ENCODE measurements around the gene DACT3. TPM values are rescaled to one million over a fixed set of nuclear protein-coding genes. Genes with fewer than 3 reads are reported as not detected.
A peak's percentile ranks its signal among the peaks of the same experiment; 100 is the strongest.

DACT3 gene
- total and polyA plus RNA-seq, 2 of the 13 experiments (the other 11 are each of a cell fraction or from before 2014, with no cell fraction given): 0.04 TPM; not detected in 1

DNA sequence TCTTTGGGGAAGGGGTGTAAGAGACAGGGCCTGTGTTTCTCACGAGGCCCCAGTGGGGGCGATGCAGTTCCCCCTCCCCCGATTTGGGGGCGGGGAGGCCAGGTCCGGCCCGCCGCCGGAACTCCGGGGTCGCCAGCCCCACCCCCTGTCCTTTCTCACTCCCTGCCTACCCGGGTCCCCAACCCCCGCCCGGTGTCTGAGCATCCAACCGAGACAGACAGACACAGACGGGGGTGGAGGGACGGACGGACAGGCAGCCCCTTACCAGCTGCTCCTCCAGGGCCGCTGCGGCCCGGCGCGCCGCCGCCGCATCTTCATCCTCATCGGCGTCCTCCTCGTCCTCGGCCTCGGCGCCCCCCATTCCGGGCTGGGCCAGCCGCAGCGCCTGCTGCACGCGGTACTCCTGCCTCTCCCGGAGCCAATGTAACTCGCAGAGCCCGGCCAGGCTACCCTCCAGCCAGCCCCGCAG lies 397 bp downstream of the DACT3 start (continued):
- TF ChIP-seq, protein P1, sequence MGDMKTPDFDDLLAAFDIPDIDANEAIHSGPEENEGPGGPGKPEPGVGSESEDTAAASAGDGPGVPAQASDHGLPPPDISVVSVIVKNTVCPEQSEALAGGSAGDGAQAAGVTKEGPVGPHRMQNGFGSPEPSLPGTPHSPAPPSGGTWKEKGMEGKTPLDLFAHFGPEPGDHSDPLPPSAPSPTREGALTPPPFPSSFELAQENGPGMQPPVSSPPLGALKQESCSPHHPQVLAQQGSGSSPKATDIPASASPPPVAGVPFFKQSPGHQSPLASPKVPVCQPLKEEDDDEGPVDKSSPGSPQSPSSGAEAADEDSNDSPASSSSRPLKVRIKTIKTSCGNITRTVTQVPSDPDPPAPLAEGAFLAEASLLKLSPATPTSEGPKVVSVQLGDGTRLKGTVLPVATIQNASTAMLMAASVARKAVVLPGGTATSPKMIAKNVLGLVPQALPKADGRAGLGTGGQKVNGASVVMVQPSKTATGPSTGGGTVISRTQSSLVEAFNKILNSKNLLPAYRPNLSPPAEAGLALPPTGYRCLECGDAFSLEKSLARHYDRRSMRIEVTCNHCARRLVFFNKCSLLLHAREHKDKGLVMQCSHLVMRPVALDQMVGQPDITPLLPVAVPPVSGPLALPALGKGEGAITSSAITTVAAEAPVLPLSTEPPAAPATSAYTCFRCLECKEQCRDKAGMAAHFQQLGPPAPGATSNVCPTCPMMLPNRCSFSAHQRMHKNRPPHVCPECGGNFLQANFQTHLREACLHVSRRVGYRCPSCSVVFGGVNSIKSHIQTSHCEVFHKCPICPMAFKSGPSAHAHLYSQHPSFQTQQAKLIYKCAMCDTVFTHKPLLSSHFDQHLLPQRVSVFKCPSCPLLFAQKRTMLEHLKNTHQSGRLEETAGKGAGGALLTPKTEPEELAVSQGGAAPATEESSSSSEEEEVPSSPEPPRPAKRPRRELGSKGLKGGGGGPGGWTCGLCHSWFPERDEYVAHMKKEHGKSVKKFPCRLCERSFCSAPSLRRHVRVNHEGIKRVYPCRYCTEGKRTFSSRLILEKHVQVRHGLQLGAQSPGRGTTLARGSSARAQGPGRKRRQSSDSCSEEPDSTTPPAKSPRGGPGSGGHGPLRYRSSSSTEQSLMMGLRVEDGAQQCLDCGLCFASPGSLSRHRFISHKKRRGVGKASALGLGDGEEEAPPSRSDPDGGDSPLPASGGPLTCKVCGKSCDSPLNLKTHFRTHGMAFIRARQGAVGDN (CRISPR knock-in tag; IDR thresholded peaks at IDR 0.05): peak; percentile 63
- TF ChIP-seq ZNF530 (CRISPR knock-in tag; IDR thresholded peaks at IDR 0.05; ENCODE audit: low read depth) (no peak), CENPX (CRISPR knock-in tag; IDR thresholded peaks at IDR 0.05) (no peak), RNF2 (conservative IDR thresholded peaks at IDR 0.05; ENCODE audit: low read depth) (0 out of 2 replicates have a peak, but pooled peaks have one; percentile 36), SALL1 (CRISPR knock-in tag; IDR thresholded peaks at IDR 0.05) (peak; percentile 6; the same call in 1 of the 2 replicates)
- TF ChIP-seq, protein P2, sequence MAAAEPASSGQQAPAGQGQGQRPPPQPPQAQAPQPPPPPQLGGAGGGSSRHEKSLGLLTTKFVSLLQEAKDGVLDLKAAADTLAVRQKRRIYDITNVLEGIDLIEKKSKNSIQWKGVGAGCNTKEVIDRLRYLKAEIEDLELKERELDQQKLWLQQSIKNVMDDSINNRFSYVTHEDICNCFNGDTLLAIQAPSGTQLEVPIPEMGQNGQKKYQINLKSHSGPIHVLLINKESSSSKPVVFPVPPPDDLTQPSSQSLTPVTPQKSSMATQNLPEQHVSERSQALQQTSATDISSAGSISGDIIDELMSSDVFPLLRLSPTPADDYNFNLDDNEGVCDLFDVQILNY (CRISPR knock-in tag; conservative IDR thresholded peaks at IDR 0.05): no peak

DNA sequence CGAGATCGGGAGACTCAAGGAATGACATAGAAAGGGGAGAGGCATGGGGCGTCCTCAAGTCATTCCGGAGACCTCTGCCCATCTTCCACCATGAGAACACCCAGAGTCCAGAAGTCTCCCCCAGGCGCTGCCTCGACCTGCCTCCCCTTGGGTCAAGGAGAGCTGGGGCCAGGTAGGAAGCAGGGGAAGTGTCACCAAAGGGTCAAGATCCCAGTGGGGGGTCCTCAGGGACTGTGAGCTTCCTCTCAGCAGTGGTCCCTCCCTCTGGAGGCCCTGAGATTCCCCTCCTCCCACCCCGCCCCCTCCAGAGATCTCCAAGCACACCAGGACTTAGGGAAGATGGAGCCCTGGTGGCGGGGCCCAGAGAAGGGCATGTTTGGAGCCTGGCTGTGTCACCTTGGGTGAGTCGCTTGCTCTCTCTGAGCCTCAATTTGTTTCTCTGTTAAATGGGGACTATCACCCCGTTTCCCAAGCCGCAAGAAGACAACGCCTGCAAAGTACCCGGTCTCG lies 919 bp downstream of the DACT3 start:
- FAIRE-seq: no peak
- Histone ChIP-seq H3K27me3 (ENCODE audit: control insufficient read depth in 1 of 2, insufficient read depth in 2 of 2, low read length in 2 of 2) (peaks cover 4 to 23% of the 10 kb centered on the region in 2 experiments; a peak in 3 of 5 replicates), H3K4me2 (ENCODE audit: low read depth, low read length) (peak overlapping the region; percentile 73), H3K4me3 (replicated peaks in 1 of 3; ENCODE audit: insufficient read depth in 1 of 3, low read depth in 2 of 3, low read length in 3 of 3) (no peak overlapping the region), H3K9ac (ENCODE audit: insufficient read depth, low read depth, low read length) (no peak overlapping the region), H3K4me1 (ENCODE audit: insufficient read depth, low read length) (peaks cover 41% of the 10 kb centered on the region), H3K9me3 (ENCODE audit: low read length) (no peaks in the 10 kb centered on the region), H3K27ac (ENCODE audit: extremely low read length, insufficient read depth, low read length) (no peak overlapping the region), H4K20me1 (ENCODE audit: insufficient read depth, low read length) (peaks cover 5% of the 10 kb centered on the region; the same call in 1 of the 2 replicates), H2AFZ (ENCODE audit: low read length) (no peak overlapping the region), H3K79me2 (ENCODE audit: insufficient read depth, low read length) (no peaks in the 10 kb centered on the region), H3K36me3 (replicated peaks in 1 of 2; ENCODE audit: control insufficient read depth in 1 of 2, insufficient read depth in 2 of 2, low read length in 2 of 2) (no peaks in the 10 kb centered on the region)
- TF ChIP-seq ZNF768 (CRISPR knock-in tag; IDR thresholded peaks at IDR 0.05) (peak; percentile 81), ZNF619 (CRISPR knock-in tag; IDR thresholded peaks at IDR 0.05) (no peak)
- in situ Hi-C loops (cut with HindIII; ENCODE audit: extremely low pct_ligation_motif_present, low pct_unique_long_range_greater_than_20kb): loop anchor here (10.0 kb wide), 1 partner anchor 45 kb away; no protein-coding TSS in a partner anchor
- no peak for ATAC-seq
- ChIA-PET CTCF (ENCODE audit: low intra/inter-chr PET ratio, low total read pairs) (no interaction called here), POLR2A (no interaction called here)
- 20% methylated on average over 9 of the region's 14 CpGs for WGBS (ENCODE audit: low lambda C conversion rate)
- intact Hi-C loops (cut with micrococcal nuclease; ENCODE audit: unreplicated experiment): no loop called here
- no peak for DNase-seq (ENCODE audit: low spot score)
- no TSS peak for BruUV-seq (replicated peaks)

Measured in HepG2 (cell line).